GM12801 (cell line): Measurements from ENCODE around the gene SUGP1.

Source experiments
- CTCF ChIP-seq: IDR thresholded peaks from one replicate; pipeline ENCODE4 v1.5.1; 2011; ENCODE audit warnings: control low read depth; ENCODE audit not compliant: insufficient read length; ENCODE audit errors: extremely low read depth

Gene SUGP1

DNA sequence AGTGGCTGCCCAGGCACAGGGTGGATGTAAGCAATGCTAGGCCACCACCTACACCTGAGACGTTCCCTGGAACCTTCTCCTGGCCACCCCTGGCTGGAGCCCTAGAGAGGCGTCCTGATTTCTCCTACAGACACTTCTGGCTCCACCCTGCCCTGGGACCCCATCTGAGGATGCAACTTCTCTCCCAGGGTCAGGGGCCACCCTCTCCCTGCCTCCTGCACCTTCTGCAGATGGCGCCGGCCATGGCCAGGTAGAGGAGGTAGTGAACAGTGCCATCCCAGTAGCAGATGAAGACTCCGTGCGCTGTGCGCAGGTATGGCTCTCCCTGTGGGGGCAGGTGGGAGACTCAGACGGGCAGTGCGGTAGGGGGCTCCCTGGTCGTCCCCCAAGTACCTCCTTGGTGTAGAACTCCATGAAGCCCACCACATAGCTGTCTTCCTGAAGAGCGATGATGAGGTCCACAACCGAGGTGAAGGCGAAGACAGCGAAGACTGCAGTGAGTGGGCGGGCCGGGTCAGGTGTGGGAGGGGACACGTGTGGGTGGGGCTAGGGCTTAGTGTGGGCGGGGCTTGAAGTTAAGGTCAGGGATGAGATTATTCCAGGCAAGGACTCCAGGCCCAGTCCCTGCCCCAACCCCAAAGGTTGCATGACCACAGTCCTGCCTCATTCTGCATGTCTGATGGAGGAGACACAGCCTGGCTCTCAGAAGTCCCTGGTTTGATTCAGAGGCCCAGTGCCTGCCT, 50.2 kb downstream of the SUGP1 start:
- TF ChIP-seq CTCF, result no peak

- no peak for TF ChIP-seq CTCF
Observed at GRCh38 chr19:19268453-19269385, 51.6 kb downstream of the SUGP1 start.

DNA sequence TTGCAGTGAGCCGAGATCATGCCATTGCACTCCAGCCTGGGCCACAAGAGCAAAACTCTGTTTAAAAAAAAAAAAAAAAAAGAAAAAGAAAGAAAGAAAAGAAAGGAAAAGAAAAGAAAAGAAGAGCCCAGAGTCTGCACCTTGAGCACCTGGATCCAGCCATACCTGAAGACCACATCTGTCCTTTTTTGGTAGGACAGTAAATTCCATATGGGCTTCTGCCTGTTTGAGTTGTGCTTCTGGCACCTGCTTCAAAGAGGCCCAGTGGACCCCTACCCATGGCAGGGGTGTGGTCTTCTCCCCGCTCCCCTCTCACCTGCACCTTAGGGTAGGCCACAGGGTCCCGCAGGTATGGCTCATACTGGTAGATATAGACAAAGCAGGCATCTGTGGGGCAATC, 53.0 kb downstream of the SUGP1 start:
- no peak for TF ChIP-seq CTCF

GRCh38 chr19:19263886-19264487, 56.3 kb downstream of the SUGP1 start:
- no peak for TF ChIP-seq CTCF

- no peak for TF ChIP-seq CTCF
Observed at GRCh38 chr19:19262190-19263057, 57.9 kb downstream of the SUGP1 start.

GRCh38 chr19:19261350-19262189, 58.7 kb downstream of the SUGP1 start:
- TF ChIP-seq CTCF, result no peak
